Activated naive CD8-positive, alpha-beta T cell (primary cell): ENCODE results near the gene TIFAB.

Source experiments
- H3K27ac Mint-ChIP-seq: one replicate; pipeline ENCODE4 v1.8.0; 2021; ENCODE audit warnings: mixed read lengths
- H3K27me3 Mint-ChIP-seq: one replicate; pipeline ENCODE4 v1.8.0; 2021; ENCODE audit warnings: mixed read lengths
- H3K36me3 Mint-ChIP-seq: one replicate; pipeline ENCODE4 v1.8.0; 2021; ENCODE audit warnings: mixed read lengths
- H3K4me1 Mint-ChIP-seq: one replicate; pipeline ENCODE4 v1.8.0; 2021; ENCODE audit warnings: low read depth, mixed read lengths
- H3K4me3 Mint-ChIP-seq: one replicate; pipeline ENCODE4 v1.8.0; 2021; ENCODE audit warnings: mild to moderate bottlenecking, mixed read lengths
- H3K9me3 Mint-ChIP-seq: one replicate; pipeline ENCODE4 v1.8.0; 2021; ENCODE audit warnings: low read depth, mixed read lengths

Gene TIFAB

DNA sequence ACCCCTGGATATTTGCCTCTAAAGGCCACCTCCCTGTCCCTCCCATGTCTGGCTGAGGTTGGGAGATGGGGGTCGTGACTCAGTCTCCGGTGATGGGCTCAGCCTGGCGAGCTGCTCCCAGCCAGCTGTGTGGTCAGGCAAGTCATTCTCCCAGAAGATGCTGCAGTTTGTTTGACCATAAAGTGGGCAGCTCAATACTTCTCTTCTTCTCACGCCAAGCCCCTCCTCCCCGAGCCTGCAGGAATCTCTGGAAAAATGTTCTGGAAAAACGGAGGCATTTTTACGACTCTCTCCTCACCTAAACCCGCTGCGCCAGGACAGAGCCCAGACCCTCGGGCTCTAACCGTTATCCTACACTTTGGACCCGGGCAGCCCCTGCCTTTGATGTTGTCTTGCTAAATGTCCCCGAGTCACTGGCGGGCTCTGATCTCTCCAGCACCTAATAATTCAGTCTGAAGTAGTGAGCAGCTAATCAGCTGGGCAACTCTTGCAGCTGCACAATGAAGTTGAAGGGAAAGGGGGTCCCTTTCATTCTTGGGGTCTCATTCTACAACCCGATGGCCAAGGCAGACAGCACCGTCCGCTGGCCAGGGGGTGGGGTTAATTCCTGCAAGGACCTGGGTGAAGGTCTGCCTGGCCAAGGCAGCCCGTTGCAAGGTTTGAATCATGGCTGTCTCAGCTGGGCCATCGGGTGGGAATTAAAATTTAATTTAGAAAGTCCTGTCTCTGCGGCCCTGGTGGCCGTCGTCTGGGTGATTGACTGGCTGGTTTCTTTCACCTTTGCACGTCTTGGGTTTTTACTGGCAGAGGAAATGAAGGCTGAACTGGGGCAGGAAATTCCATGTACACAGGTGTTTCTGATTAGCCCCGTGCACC, 17.3 kb downstream of the TIFAB start:
- H3K4me1 Mint-ChIP-seq: no peaks in the 10 kb centered on the region
- no peaks in the 10 kb centered on the region for H3K36me3 Mint-ChIP-seq
- H3K27me3 Mint-ChIP-seq: peaks cover 4% of the 10 kb centered on the region
- no peak overlapping the region for H3K27ac Mint-ChIP-seq
- H3K4me3 Mint-ChIP-seq: no peak overlapping the region
- H3K9me3 Mint-ChIP-seq: no peaks in the 10 kb centered on the region

DNA sequence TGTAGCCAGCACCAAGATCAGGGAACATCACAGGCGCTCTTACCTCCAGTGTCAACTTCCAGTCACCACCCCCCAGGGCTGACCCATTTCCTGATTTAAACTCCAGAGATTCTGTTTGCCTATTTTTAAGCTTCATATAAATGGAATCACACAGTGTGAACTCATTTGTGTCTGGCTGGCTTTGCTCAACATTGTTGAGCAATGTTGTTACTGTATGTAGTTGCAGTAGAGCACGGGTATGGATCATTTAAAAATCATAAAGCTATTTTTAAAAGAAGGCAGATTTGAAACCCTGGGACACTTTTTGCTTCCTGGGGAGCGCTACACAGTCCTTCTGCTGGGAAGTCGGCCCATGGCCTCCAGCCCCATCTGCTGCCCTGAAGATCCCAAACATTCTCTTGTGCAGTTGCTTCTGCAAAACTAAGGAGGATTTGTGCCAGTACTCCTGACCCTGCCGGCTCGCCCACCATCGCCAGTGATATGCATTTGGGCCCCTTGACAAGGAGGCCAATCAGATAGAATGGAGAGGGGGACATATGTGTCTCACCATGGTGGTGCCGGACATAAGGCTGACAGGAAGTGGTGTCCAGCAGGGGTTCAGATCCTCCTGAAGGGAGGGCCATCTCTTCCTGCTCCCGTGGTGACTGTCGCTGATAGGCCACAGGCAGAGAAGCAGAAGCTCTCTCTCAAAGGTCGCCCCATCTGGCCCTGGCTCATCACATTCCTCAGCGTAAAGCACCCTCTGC, 18.3 kb downstream of the TIFAB start:
- Mint-ChIP-seq H3K27ac (no peak overlapping the region), H3K27me3 (peaks cover 4% of the 10 kb centered on the region), H3K4me1 (no peaks in the 10 kb centered on the region), H3K36me3 (no peaks in the 10 kb centered on the region), H3K4me3 (no peak overlapping the region), H3K9me3 (no peaks in the 10 kb centered on the region)

DNA sequence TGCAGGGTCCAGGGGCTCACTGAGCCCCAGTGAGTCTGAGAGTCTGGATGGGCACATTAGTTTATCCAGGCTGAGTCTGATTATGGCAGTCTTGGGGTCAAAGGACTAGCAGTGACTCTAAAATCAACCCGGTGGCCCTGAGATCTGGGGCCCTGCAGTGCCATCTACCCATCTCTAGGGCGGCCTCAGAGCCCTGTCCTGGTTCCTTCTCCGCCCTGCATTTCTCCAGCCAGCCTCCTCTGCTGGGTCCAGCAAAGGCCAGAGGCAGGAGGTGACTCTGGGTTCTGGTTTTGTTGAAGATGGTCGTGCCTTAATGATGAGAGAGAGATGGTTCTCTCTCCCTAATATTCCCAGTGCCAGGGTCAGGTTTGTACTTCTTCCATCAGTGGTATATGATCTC, 20.0 kb downstream of the TIFAB start:
- Mint-ChIP-seq H3K4me1 (no peaks in the 10 kb centered on the region), H3K27me3 (peaks cover 4% of the 10 kb centered on the region), H3K36me3 (no peaks in the 10 kb centered on the region), H3K9me3 (no peaks in the 10 kb centered on the region), H3K27ac (no peak overlapping the region), H3K4me3 (no peak overlapping the region)

DNA sequence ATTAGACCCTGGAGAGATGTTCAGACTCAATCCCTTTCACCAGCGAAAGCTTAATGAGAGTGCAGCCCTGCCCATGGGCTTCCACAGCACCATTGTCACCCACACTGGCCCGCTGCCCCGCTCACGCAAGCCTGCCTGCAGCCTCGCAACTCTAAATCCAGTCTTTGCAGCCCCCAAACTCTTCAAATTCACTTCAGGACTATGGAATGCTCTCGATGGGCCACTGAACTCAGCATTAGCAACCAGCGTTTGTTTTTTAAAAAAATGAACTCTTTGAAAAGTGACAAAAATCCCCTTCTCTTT, 22.1 kb downstream of the TIFAB start:
- no peaks in the 10 kb centered on the region for H3K36me3 Mint-ChIP-seq
- no peak overlapping the region for H3K27ac Mint-ChIP-seq
- no peak overlapping the region for H3K4me3 Mint-ChIP-seq
- H3K9me3 Mint-ChIP-seq: no peaks in the 10 kb centered on the region
- H3K4me1 Mint-ChIP-seq: peaks cover 3% of the 10 kb centered on the region
- no peaks in the 10 kb centered on the region for H3K27me3 Mint-ChIP-seq

DNA sequence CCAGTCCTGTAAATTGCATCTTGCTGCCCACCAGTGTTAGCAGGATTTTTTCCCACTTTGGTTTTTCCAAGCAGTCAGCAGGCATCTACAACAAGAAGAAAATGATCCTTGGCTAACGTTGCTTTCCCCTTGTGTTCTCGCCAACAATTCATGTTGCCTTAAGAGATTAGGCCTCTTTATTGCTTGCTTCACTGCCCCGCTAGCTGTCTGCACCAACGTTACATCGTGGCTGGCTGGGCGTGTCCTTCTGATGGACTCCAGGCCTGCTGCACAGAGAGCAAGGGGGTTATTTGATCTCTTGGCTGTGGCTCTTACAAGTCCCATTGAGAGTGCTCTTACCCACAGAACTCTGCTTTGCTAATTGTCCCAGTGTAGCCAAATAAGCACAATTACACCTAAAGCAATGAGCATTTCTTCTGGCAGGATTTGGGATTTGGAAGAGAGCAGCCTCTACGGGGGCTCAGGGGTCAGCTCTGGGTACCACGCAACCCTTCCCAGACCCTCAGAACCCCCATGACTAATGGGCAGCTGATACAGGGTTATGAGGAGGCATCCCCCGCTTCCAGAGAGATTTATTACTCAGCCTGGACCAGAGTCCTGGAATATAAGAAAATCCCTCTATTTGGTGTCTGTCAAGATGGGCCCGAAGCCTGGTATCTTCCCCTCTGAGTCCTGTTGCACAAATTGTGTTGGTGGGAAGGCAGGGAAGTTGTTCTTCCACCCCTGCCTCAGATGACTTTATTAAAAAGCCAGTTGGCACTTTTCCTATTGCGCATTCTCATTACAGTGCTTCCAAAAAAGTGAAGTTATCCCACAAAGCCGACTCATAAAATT, 22.6 kb downstream of the TIFAB start:
- Mint-ChIP-seq H3K9me3 (no peaks in the 10 kb centered on the region), H3K27me3 (no peaks in the 10 kb centered on the region), H3K36me3 (no peaks in the 10 kb centered on the region), H3K4me1 (peaks cover 3% of the 10 kb centered on the region), H3K27ac (no peak overlapping the region), H3K4me3 (no peak overlapping the region)

DNA sequence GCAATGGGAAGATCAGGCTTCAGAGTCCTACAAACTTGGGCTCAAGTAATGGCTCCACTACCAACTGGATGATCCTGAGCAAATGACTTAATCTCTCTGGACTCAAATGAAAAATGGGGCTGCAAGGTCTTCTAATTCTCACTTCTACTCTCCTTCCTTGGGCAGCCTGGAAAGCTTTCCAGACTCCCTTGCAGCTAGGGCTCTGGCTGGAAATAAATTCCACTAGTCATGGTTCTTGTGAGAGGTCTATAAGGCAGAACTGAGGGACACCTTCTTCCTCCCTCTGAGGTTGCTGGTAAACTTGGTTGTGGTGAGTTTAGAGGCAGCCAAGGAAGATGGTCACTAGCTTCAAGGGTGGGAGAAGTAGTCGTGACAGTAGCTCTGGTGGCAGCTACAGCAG, 23.6 kb downstream of the TIFAB start:
- H3K4me3 Mint-ChIP-seq: no peak overlapping the region
- no peak overlapping the region for H3K27ac Mint-ChIP-seq
- H3K9me3 Mint-ChIP-seq: no peaks in the 10 kb centered on the region
- H3K36me3 Mint-ChIP-seq: no peaks in the 10 kb centered on the region
- H3K27me3 Mint-ChIP-seq: peaks cover 3% of the 10 kb centered on the region
- H3K4me1 Mint-ChIP-seq: peaks cover 3% of the 10 kb centered on the region

DNA sequence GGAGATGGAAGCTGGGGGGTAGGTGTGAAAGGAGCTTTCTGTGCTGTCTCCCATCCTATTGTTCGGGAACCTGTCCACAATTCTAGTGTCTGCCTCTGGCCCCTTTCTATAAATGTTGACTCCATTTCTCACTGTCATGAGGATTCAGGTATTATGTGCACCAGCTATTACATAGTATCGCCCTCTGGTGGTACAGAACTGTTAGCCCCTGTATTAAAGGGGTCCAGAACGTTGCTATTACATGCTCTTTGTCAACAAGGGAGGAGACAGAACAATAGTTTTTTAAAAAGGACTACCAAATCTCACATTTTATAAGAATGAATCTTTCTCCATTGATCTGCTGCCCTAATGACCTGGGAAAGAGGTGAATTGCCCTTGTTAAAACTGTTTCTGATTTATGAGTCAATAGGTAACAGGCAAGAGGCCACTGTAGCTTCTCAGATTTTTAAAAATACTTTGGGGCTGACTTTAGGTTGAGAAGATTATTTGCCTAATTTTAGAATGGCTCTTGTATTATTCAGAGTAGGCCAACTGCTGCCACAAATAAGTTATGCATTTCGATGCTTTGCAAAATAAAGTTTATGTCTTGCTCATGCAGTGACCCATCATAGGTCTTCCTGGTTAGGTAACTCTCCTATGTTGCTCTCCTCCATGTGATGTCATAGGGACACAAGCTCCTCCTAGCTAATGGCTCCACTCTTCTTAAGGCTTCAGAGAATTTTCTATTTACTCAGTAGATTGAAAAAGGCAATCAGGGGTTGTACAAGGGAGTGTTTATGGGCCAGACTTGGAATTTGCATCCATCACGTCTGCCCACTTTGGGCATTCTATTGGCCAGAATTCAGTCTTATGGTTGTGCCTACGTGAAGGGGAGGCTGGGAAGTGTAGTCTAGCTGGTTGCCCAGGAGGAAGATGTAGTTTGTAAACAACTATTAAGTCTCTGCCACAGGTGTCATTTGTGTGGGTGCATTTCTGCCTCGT, 25.8 kb downstream of the TIFAB start:
- Mint-ChIP-seq H3K27me3 (peaks cover 11% of the 10 kb centered on the region), H3K27ac (no peak overlapping the region), H3K4me3 (no peak overlapping the region), H3K9me3 (no peaks in the 10 kb centered on the region), H3K4me1 (peaks cover 3% of the 10 kb centered on the region), H3K36me3 (peaks cover 3% of the 10 kb centered on the region)

DNA sequence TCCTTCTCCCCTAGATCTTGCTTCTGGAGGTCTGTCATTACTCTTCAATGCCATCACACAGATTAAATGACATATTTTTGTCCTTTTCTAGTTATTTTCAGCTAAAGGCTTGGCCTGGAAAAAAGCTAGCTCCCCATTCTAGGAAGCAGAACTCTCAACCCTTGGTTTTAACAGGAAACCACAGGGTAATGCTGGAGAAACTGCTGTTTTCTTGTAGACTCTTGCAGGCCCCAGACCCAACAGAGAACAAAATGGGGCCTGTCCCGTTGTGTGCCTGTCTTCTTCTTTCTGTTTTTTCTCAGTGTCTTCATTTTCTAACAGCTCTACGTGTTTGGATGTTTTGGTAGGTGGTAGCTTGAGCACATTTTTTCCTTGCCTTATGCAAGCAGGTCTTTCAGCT, 26.5 kb downstream of the TIFAB start:
- Mint-ChIP-seq H3K27me3 (peaks cover 15% of the 10 kb centered on the region), H3K27ac (no peak overlapping the region), H3K4me1 (peaks cover 3% of the 10 kb centered on the region), H3K9me3 (no peaks in the 10 kb centered on the region), H3K36me3 (peaks cover 3% of the 10 kb centered on the region), H3K4me3 (no peak overlapping the region)

DNA sequence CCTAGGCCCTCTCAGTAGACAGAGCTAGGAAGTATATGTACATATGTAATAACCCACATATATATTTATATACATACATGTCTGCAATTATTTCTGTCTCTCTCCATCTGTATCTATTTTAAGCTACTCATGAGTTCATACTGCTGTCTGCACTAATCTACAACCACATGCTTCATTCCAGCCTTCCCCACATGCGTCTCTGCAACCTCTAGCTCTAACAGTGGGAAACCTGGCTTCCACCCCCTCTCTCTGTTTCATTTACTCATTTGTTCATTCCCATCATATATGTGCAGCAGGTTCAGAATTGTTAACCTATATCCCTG, 28.3 kb downstream of the TIFAB start:
- Mint-ChIP-seq H3K36me3 (peaks cover 6% of the 10 kb centered on the region), H3K4me1 (peaks cover 3% of the 10 kb centered on the region), H3K4me3 (no peak overlapping the region), H3K27ac (no peak overlapping the region), H3K9me3 (peaks cover 6% of the 10 kb centered on the region), H3K27me3 (peaks cover 18% of the 10 kb centered on the region)

DNA sequence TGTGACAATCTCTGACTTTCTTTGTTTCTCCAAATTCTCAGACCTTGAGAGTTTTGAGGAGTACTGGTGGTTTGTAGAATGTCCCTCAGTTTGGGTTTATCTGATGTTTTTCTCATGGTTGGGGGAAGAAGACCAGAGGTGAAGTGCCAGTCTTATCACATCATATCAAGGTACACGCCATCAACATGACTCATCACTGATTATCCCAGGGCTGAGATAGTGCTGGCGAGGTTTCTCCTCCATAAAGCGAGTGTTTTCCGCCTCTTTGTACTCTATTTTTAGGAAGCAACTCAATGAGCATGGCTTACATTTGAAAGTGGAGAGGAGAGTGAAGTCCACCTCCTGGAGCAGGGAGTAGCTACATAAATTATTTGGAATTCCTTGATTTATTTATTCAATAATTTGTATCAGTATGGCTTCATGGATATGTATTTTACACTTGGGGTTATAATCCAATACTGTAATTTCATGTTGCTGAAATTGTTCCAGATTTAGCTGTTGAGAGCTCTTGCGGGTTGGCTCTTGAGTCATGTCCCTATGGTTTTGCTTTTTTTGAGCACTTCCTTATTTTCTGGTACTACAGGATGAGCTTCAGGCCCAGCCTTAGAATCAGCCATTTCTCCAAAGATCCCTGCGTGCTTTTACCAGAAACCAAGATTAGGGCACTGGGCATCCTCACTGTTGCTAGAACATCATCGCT, 28.9 kb downstream of the TIFAB start:
- peaks cover 22% of the 10 kb centered on the region for H3K27me3 Mint-ChIP-seq
- H3K27ac Mint-ChIP-seq: no peak overlapping the region
- H3K4me3 Mint-ChIP-seq: no peak overlapping the region
- peaks cover 3% of the 10 kb centered on the region for H3K4me1 Mint-ChIP-seq
- H3K9me3 Mint-ChIP-seq: peaks cover 6% of the 10 kb centered on the region
- H3K36me3 Mint-ChIP-seq: peaks cover 6% of the 10 kb centered on the region

DNA sequence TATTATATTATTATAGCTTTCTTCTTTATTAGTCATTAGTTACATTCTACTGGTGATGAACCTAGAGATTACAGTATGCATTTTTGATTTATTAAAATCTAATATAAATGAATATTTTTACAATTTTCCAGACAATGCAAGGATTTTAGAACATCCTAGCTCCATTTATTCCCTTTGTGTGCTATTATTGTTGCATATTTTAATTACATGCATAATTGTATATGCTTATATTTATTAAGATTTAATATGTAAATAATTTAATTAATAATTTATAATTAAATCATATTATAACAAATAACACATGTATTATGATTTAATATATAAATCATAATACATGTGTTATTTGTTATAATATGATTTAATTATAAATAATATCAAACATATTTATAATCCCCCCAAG, 29.7 kb downstream of the TIFAB start:
- Mint-ChIP-seq H3K36me3 (peaks cover 6% of the 10 kb centered on the region), H3K4me1 (peaks cover 3% of the 10 kb centered on the region), H3K9me3 (peaks cover 6% of the 10 kb centered on the region), H3K27me3 (peaks cover 24% of the 10 kb centered on the region), H3K27ac (no peak overlapping the region), H3K4me3 (no peak overlapping the region)

DNA sequence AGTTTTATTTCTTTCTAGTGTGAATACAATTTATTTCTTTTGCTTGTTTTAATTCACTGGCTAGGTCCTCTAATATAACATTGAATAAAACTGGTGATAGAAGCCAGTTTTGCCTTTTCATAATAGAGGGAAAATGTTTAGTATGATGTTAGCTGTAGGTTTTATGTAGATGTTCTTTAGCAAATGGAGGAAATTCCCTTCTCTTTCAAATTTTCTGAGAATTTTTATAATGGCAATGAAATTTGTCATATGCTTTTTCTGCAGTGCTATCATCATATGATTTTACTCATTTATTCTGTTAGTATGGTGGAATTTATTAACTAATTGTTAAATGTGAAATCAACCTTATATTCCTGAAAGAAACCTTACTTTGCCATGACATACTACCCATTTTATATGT, 35.1 kb downstream of the TIFAB start:
- no peak overlapping the region for H3K4me3 Mint-ChIP-seq
- no peak overlapping the region for H3K27ac Mint-ChIP-seq
- H3K36me3 Mint-ChIP-seq: peaks cover 3% of the 10 kb centered on the region
- H3K9me3 Mint-ChIP-seq: peaks cover 6% of the 10 kb centered on the region
- peaks cover 18% of the 10 kb centered on the region for H3K27me3 Mint-ChIP-seq
- H3K4me1 Mint-ChIP-seq: no peaks in the 10 kb centered on the region

DNA sequence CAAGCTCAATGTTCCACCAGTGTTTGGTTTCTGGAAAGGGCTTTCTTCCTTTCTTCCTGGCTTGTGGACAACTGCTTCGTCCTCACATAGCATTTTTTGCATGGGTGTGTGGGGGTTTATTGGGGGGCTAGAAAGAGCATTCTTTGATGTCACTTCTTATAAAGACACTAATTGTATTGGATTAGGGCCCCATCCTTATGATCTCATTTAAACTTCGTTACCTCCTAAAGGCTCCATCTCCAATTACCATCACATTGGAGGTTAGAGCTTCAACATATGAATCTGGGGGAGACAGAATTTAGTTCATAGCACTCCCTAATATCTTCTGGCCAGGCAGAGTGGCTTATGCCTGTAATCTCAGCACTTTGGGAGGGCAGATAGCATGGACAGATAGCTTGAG, 47.1 kb downstream of the TIFAB start:
- H3K4me3 Mint-ChIP-seq: no peak overlapping the region

DNA sequence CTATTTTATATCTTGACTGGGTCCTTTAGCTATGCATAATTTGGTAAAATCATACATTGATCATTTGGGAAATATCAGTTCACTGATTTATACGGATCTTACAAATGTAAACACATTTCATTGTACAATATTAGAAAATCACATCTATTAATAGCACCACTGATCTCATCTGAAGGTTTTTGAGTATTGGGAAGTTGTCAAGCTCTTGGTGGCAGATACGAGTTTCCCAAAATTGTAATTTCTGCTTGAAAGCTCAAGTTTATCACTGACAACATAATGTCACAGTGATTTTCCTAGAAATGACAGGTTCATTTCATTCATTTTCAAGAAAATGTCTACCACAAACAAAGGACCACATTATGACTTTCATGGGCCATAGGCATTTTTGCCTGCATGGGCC, 50.1 kb downstream of the TIFAB start:
- Mint-ChIP-seq H3K4me3 (no peak overlapping the region), H3K27ac (no peak overlapping the region), H3K9me3 (peaks cover 3% of the 10 kb centered on the region), H3K36me3 (peaks cover 7% of the 10 kb centered on the region), H3K4me1 (peaks cover 21% of the 10 kb centered on the region), H3K27me3 (peaks cover 3% of the 10 kb centered on the region)

More for the DNA sequence above, 47.1 kb downstream of the TIFAB start:
- Mint-ChIP-seq H3K27me3 (peaks cover 3% of the 10 kb centered on the region), H3K27ac (no peak overlapping the region), H3K4me1 (peaks cover 5% of the 10 kb centered on the region), H3K36me3 (peaks cover 3% of the 10 kb centered on the region), H3K9me3 (peaks cover 3% of the 10 kb centered on the region)
